Breast epithelium (tissue), 3 donors: ENCODE data around the gene SYNE2.

Source experiments
- CTCF ChIP-seq, 3 donors: fragments of 450-650 bp; IDR thresholded peaks; one replicate each; pipeline ENCODE4 v1.5.1; 2016 to 2017; ENCODE audit warnings: antibody characterized with exemption in 3 of 3, mild to moderate bottlenecking in 3 of 3, moderate library complexity in 3 of 3
- POLR2A ChIP-seq: fragments of 450-650 bp; IDR thresholded peaks from one replicate; pipeline ENCODE4 v1.6.1; 2016; ENCODE audit warnings: antibody characterized with exemption, mild to moderate bottlenecking, moderate library complexity

GRCh38 chr14:63905370-63905769 is 52.6 kb downstream of the SYNE2 start:
- no peak for TF ChIP-seq CTCF (IDR thresholded peaks at IDR 0.05)
- no peak for TF ChIP-seq POLR2A
